Neural cell (in vitro differentiated cells): ENCODE results near the gene RPS6KA5. TPM values are rescaled to one million over a fixed set of nuclear protein-coding genes. Genes with fewer than 3 reads are reported as not detected.
"Not testable (repeated sequence)": the region's sequence is repeated elsewhere in the genome, so short reads cannot be mapped to it uniquely, and the experiment has no call there.

Experiments
- H2AFZ ChIP-seq: fragments of 200-600, 300-800 bp; sonication (generic), shearing (Covaris generic); 2 replicates; pipeline ENCODE4 v1.6.0; 2014; ENCODE audit warnings: low read depth, mild to moderate bottlenecking, antibody characterized with exemption, low read length, moderate library complexity
- H3F3A ChIP-seq: fragments of 200-600 bp; shearing (Covaris generic); 2 replicates; pipeline ENCODE4 v1.6.1; 2016; ENCODE audit warnings: mild to moderate bottlenecking, moderate library complexity, mixed read lengths, antibody characterized with exemption, low read length; ENCODE audit not compliant: insufficient read depth, poor library complexity, severe bottlenecking
- H3K27ac ChIP-seq: fragments of 200-600, 300-800 bp; sonication (generic), shearing (Covaris generic); 2 replicates; pipeline ENCODE4 v1.5.1; 2014; ENCODE audit warnings: mild to moderate bottlenecking, low read length, moderate library complexity
- H3K27me3 ChIP-seq: fragments of 300-800, 200-600 bp; sonication (generic), shearing (Covaris generic); 2 replicates; pipeline ENCODE4 v1.6.0; 2014; ENCODE audit warnings: mild to moderate bottlenecking, low read depth, low read length, moderate library complexity; ENCODE audit not compliant: insufficient read depth
- H3K36me3 ChIP-seq: fragments of 300-800, 200-600 bp; sonication (generic), shearing (Covaris generic); 2 replicates; pipeline ENCODE4 v1.5.1; 2014; ENCODE audit warnings: mild to moderate bottlenecking, antibody characterized with exemption, low read length, moderate library complexity; ENCODE audit not compliant: insufficient read depth
- H3K4me2 ChIP-seq: fragments of 300-800, 200-600 bp; sonication (generic), shearing (Covaris generic); 2 replicates; pipeline ENCODE4 v1.6.0; 2014; ENCODE audit warnings: mild to moderate bottlenecking, low read length
- H3K4me3 ChIP-seq: fragments of 300-800, 200-600 bp; sonication (generic), shearing (Covaris generic); 2 replicates; pipeline ENCODE4 v1.5.1; 2014; ENCODE audit warnings: mild to moderate bottlenecking, low read length, moderate library complexity
- H3K79me2 ChIP-seq: fragments of 200-600 bp; shearing (Covaris generic); replicated peaks from 2 replicates; pipeline ENCODE4 v1.6.0; 2014; ENCODE audit warnings: mild to moderate bottlenecking, low read length, moderate library complexity; ENCODE audit not compliant: insufficient read depth
- H3K9ac ChIP-seq: fragments of 300-800, 200-600 bp; sonication (generic), shearing (Covaris generic); 2 replicates; pipeline ENCODE4 v1.6.1; 2016; ENCODE audit warnings: mild to moderate bottlenecking, low read length, mixed read lengths
- H3K9me2 ChIP-seq: fragments of 200-600 bp; shearing (Covaris generic); 2 replicates; pipeline ENCODE4 v1.6.1; 2016; ENCODE audit warnings: mild to moderate bottlenecking, low read length, mixed read lengths; ENCODE audit not compliant: insufficient read depth
- H3K9me3 ChIP-seq: fragments of 200-600, 300-800 bp; sonication (generic), shearing (Covaris generic); 2 replicates; pipeline ENCODE4 v1.6.1; 2016; ENCODE audit warnings: mild to moderate bottlenecking, mixed run types, low read length, moderate library complexity, mixed read lengths
- H4K20me1 ChIP-seq: fragments of 200-600 bp; shearing (Covaris generic); 2 replicates; pipeline ENCODE4 v1.6.1; 2016; ENCODE audit warnings: mild to moderate bottlenecking, mixed run types; ENCODE audit not compliant: insufficient read depth
- EP300 ChIP-seq: fragments of 450-650 bp; conservative IDR thresholded peaks from 2 replicates; pipeline ENCODE4 v1.6.1; 2014; ENCODE audit warnings: antibody characterized with exemption, mild to moderate bottlenecking, moderate library complexity; ENCODE audit not compliant: poor library complexity, severe bottlenecking
- EZH2 ChIP-seq: fragments of 200-600, 300-800 bp; shearing (Covaris generic), sonication (generic); IDR thresholded peaks from 2 replicates; pipeline ENCODE4 v1.6.1; 2014; ENCODE audit warnings: antibody characterized with exemption, low read length, borderline replicate concordance, mild to moderate bottlenecking; ENCODE audit not compliant: insufficient read depth, poor library complexity, severe bottlenecking
- MXI1 ChIP-seq: fragments of 450-650 bp; conservative IDR thresholded peaks from 2 replicates; pipeline ENCODE4 v1.6.1; 2014; ENCODE audit warnings: antibody characterized with exemption, mild to moderate bottlenecking; ENCODE audit not compliant: poor library complexity, severe bottlenecking
- POLR2AphosphoS5 ChIP-seq: IDR thresholded peaks from 2 replicates; pipeline ENCODE4 v1.6.1; 2012
- RAD21 ChIP-seq: fragments of 450-650 bp; conservative IDR thresholded peaks from 2 replicates; pipeline ENCODE4 v1.6.1; 2014; ENCODE audit warnings: antibody characterized with exemption, mild to moderate bottlenecking, moderate library complexity
- SMC3 ChIP-seq: fragments of 450-650 bp; conservative IDR thresholded peaks from 2 replicates; pipeline ENCODE4 v1.6.1; 2014; ENCODE audit warnings: antibody characterized with exemption, mild to moderate bottlenecking, moderate library complexity; ENCODE audit not compliant: poor library complexity
- TAF1 ChIP-seq: IDR thresholded peaks from 2 replicates; pipeline ENCODE4 v1.6.1; 2012; ENCODE audit warnings: low read depth
- polyA plus RNA-seq: library from polyadenylated mRNA; depleted of rRNA; stranded (reverse); fragments of >200 nt; gene quantifications from 2 replicates; pipeline ENCODE4 v1.2.3, GENCODE V29; 2014
- TF ChIP-seq, protein P1 (sequence below): IDR thresholded peaks from 2 replicates; pipeline ENCODE4 v1.6.1; 2012; ENCODE audit warnings: borderline replicate concordance
- TF ChIP-seq, protein P2 (sequence below): fragments of 450-650 bp; IDR thresholded peaks from 2 replicates; pipeline ENCODE4 v1.5.1; 2014; ENCODE audit warnings: antibody characterized with exemption, mild to moderate bottlenecking, moderate library complexity; ENCODE audit not compliant: poor library complexity, severe bottlenecking

Gene RPS6KA5
- polyA plus RNA-seq, 1 donor from 2014 or later, result 6.3 TPM

DNA sequence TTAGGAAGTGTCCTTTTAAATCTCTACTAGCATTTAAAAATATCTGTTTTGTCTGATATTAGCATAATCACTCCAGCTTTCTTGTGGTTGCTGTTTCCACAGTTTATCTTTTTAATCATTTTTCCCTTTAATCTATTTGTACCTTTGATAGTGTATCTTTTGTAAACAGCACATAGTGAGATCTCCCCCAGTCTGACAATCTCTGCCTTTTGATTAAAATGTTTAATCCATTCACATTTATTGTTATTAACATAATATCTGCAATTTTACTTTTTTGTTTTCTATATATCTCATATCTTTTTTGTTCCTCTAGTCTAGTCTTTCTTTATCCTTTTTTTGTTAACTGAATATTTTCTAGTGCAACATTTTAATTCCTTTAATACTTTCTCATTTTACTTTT, 104.2 kb downstream of the RPS6KA5 start:
- Histone ChIP-seq H4K20me1 (no peaks in the 10 kb centered on the region), H3K9ac (no peak overlapping the region), H3K36me3 (no peaks in the 10 kb centered on the region), H3K27me3 (no peaks in the 10 kb centered on the region), H2AFZ (no peak overlapping the region), H3K9me2 (no peaks in the 10 kb centered on the region), H3K4me3 (no peak overlapping the region), H3F3A (no peaks in the 10 kb centered on the region), H3K4me2 (no peak overlapping the region), H3K27ac (no peak overlapping the region), H3K79me2 (no peaks in the 10 kb centered on the region), H3K9me3 (no peaks in the 10 kb centered on the region)
- TF ChIP-seq EP300 (no peak), TAF1 (no peak), MXI1 (no peak), RAD21 (no peak), POLR2AphosphoS5 (no peak), SMC3 (no peak), EZH2 (no peak)
- TF ChIP-seq, protein P1, sequence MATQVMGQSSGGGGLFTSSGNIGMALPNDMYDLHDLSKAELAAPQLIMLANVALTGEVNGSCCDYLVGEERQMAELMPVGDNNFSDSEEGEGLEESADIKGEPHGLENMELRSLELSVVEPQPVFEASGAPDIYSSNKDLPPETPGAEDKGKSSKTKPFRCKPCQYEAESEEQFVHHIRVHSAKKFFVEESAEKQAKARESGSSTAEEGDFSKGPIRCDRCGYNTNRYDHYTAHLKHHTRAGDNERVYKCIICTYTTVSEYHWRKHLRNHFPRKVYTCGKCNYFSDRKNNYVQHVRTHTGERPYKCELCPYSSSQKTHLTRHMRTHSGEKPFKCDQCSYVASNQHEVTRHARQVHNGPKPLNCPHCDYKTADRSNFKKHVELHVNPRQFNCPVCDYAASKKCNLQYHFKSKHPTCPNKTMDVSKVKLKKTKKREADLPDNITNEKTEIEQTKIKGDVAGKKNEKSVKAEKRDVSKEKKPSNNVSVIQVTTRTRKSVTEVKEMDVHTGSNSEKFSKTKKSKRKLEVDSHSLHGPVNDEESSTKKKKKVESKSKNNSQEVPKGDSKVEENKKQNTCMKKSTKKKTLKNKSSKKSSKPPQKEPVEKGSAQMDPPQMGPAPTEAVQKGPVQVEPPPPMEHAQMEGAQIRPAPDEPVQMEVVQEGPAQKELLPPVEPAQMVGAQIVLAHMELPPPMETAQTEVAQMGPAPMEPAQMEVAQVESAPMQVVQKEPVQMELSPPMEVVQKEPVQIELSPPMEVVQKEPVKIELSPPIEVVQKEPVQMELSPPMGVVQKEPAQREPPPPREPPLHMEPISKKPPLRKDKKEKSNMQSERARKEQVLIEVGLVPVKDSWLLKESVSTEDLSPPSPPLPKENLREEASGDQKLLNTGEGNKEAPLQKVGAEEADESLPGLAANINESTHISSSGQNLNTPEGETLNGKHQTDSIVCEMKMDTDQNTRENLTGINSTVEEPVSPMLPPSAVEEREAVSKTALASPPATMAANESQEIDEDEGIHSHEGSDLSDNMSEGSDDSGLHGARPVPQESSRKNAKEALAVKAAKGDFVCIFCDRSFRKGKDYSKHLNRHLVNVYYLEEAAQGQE, result no peak
- TF ChIP-seq, protein P2, sequence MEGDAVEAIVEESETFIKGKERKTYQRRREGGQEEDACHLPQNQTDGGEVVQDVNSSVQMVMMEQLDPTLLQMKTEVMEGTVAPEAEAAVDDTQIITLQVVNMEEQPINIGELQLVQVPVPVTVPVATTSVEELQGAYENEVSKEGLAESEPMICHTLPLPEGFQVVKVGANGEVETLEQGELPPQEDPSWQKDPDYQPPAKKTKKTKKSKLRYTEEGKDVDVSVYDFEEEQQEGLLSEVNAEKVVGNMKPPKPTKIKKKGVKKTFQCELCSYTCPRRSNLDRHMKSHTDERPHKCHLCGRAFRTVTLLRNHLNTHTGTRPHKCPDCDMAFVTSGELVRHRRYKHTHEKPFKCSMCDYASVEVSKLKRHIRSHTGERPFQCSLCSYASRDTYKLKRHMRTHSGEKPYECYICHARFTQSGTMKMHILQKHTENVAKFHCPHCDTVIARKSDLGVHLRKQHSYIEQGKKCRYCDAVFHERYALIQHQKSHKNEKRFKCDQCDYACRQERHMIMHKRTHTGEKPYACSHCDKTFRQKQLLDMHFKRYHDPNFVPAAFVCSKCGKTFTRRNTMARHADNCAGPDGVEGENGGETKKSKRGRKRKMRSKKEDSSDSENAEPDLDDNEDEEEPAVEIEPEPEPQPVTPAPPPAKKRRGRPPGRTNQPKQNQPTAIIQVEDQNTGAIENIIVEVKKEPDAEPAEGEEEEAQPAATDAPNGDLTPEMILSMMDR, result no peak

DNA sequence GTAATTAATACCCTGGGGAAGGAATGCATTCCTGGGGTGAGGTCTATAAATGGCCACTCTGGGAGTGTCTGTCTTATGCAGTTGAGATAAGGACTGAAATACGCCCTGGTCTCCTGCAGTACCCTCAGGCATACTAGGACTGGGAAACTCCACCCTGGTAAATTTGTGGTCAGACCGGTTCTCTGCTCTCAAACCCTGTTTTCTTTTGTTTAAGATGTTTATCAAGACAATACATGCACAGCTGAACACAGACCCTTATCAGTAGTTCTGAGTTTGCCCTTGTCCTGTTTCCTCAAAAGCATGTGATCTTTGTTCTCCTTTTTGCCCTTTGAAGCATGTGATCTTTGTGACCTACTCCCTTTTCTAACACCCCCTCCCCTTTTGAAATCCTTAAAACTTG, 106.8 kb downstream of the RPS6KA5 start:
- H3K27me3 ChIP-seq, H2AFZ ChIP-seq, H3K79me2 ChIP-seq, H3F3A ChIP-seq, H3K27ac ChIP-seq, H4K20me1 ChIP-seq, H3K4me3 ChIP-seq, H3K9ac ChIP-seq, H3K36me3 ChIP-seq, H3K9me3 ChIP-seq, H3K4me2 ChIP-seq, H3K9me2 ChIP-seq: not testable (repeated sequence)

DNA sequence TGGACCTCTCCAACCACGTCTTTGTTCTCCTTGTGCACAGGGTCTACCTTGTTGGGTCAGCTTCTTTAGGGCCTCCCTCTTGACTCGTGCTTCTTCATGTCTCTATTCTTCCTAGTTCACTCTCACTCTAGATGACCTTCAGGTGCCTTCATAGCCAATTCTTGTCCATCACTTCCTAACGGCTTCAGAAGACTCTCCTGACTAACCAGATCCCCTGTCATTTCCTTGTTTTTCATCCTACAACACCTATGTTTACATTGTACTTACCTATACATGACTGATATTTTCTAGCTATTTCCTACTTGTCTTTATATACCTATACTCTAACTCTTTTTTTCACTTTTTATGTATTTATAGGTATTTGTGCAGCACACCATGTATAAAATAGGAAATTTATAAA, 117.1 kb downstream of the RPS6KA5 start:
- H3K9me2 ChIP-seq, result no peaks in the 10 kb centered on the region
- no peaks in the 10 kb centered on the region for H4K20me1 ChIP-seq
- H3K27me3 ChIP-seq, result no peaks in the 10 kb centered on the region
- H3K79me2 ChIP-seq, result no peaks in the 10 kb centered on the region
- H3K27ac ChIP-seq, result no peak overlapping the region
- no peaks in the 10 kb centered on the region for H3K36me3 ChIP-seq
- H3F3A ChIP-seq, result no peaks in the 10 kb centered on the region
- H3K9ac ChIP-seq, result no peak overlapping the region
- H3K4me2 ChIP-seq, result no peak overlapping the region
- peaks cover 4% of the 10 kb centered on the region for H3K9me3 ChIP-seq
- no peak overlapping the region for H3K4me3 ChIP-seq
- TF ChIP-seq SMC3 (no peak), RAD21 (no peak), EZH2 (no peak), POLR2AphosphoS5 (no peak), EP300 (no peak), TAF1 (no peak), MXI1 (no peak)
- TF ChIP-seq, protein P1, result no peak
- TF ChIP-seq, protein P2, result no peak
- no peak overlapping the region for H2AFZ ChIP-seq
